Measurements from ENCODE around the gene STX7.
"Not testable (repeated sequence)": the region's sequence is repeated elsewhere in the genome, so short reads cannot be mapped to it uniquely, and the experiment has no call there.

The STX7 gene

GRCh38 chr6:132512638-132513632, at the start of gene STX7:
Gene STX7 (minus strand): TSS chr6:132513116. CDS start chr6:132503530, 9,586 bp downstream.
- DNase-seq, result peak; percentile 91

GRCh38 chr6:132560087-132560486, 47.2 kb upstream of the STX7 start:
- not testable (repeated sequence) for DNase-seq

GRCh38 chr6:132552372-132552771, 39.5 kb upstream of the STX7 start, which contains the start of gene TAAR8:
Gene TAAR8 (plus strand): TSS chr6:132552672. CDS start chr6:132552693, 21 bp downstream.
- DNase-seq, result no peak

GRCh38 chr6:132551214-132551613, 38.3 kb upstream of the STX7 start:
- no peak for DNase-seq

- no peak for DNase-seq
Observed at GRCh38 chr6:132548746-132549463, 36.0 kb upstream of the STX7 start.

GRCh38 chr6:132544826-132545225, 31.9 kb upstream of the STX7 start:
- DNase-seq, result no peak

- no peak for DNase-seq
Observed at GRCh38 chr6:132537977-132538376, 25.1 kb upstream of the STX7 start, which contains the start of gene TAAR9. Gene TAAR9 (plus strand): TSS chr6:132538277. CDS start chr6:132538290, 13 bp downstream.

- no peak for DNase-seq
Observed at GRCh38 chr6:132537145-132537544, 24.2 kb upstream of the STX7 start.

- DNase-seq, result not testable (repeated sequence)
Observed at GRCh38 chr6:132534546-132534945, 21.6 kb upstream of the STX7 start.

GRCh38 chr6:132530293-132530974, 17.5 kb upstream of the STX7 start:
- peak; percentile 68 for DNase-seq

GRCh38 chr6:132527791-132528190, 14.9 kb upstream of the STX7 start:
- DNase-seq, result no peak

GRCh38 chr6:132526461-132526860, 13.5 kb upstream of the STX7 start:
- no peak for DNase-seq

GRCh38 chr6:132525866-132526265, 12.9 kb upstream of the STX7 start:
- DNase-seq, result no peak

GRCh38 chr6:132524646-132525045, 11.7 kb upstream of the STX7 start:
- no peak for DNase-seq

GRCh38 chr6:132520953-132521352, 8.0 kb upstream of the STX7 start:
- no peak for DNase-seq

- no peak for DNase-seq
Observed at GRCh38 chr6:132515386-132515785, 2.5 kb upstream of the STX7 start.

- no peak for DNase-seq
Observed at GRCh38 chr6:132513831-132514545, 1.1 kb upstream of the STX7 start.

- no peak for DNase-seq
Observed at GRCh38 chr6:132512342-132512637, 626 bp downstream of the STX7 start.

- no peak for DNase-seq
Observed at GRCh38 chr6:132511831-132512220, 1.1 kb downstream of the STX7 start.

- no peak for DNase-seq
Observed at GRCh38 chr6:132511210-132511830, 1.6 kb downstream of the STX7 start.

GRCh38 chr6:132506869-132507808, 5.8 kb downstream of the STX7 start:
- no peak for DNase-seq

Measured in activated CD4-positive, alpha-beta T cell treated with anti-CD3 and anti-CD28 coated beads, Interleukin-2, amount 50 U/mL, for 16 hours (primary cell).